Activated naive CD8-positive, alpha-beta T cell treated with anti-CD3 and anti-CD28 coated beads, Interleukin-2, amount 50 U/mL, for 24 hours (primary cell): ENCODE results near the gene SERPINB2.
"Not testable (repeated sequence)": the region's sequence is repeated elsewhere in the genome, so short reads cannot be mapped to it uniquely, and the experiment has no call there.

ENCODE experiments used
- ATAC-seq: fragments of 150-1000 bp; cut with Tn5 transposase; one replicate; pipeline ENCODE4 v1.10.0; 2021
- DNase-seq: peaks from one replicate; pipeline ENCODE4 v3.0.0; 2021
- H3K27ac Mint-ChIP-seq: one replicate; pipeline ENCODE4 v1.8.0; 2021; ENCODE audit warnings: mild to moderate bottlenecking, mixed read lengths
- H3K27me3 Mint-ChIP-seq: one replicate; pipeline ENCODE4 v1.8.0; 2021; ENCODE audit warnings: mixed read lengths
- H3K36me3 Mint-ChIP-seq: one replicate; pipeline ENCODE4 v1.8.0; 2021; ENCODE audit warnings: low read depth, mixed read lengths
- H3K4me1 Mint-ChIP-seq: one replicate; pipeline ENCODE4 v1.8.0; 2021; ENCODE audit warnings: mixed read lengths
- H3K4me3 Mint-ChIP-seq: one replicate; pipeline ENCODE4 v1.8.0; 2021; ENCODE audit warnings: mild to moderate bottlenecking, moderate library complexity, mixed read lengths
- H3K9me3 Mint-ChIP-seq: one replicate; pipeline ENCODE4 v1.8.0; 2021; ENCODE audit warnings: mixed read lengths

The SERPINB2 gene

GRCh38 chr18:63899206-63899605 lies 11.7 kb downstream of the SERPINB2 start:
- ATAC-seq (no peak), DNase-seq (no peak)
- no peak overlapping the region for H3K4me3 Mint-ChIP-seq
- H3K4me1 Mint-ChIP-seq, result no peaks in the 10 kb centered on the region
- no peak overlapping the region for H3K27ac Mint-ChIP-seq
- H3K9me3 Mint-ChIP-seq, result no peaks in the 10 kb centered on the region
- no peaks in the 10 kb centered on the region for H3K36me3 Mint-ChIP-seq
- peaks cover 9% of the 10 kb centered on the region for H3K27me3 Mint-ChIP-seq

- DNase-seq, result no peak
- no peaks in the 10 kb centered on the region for H3K36me3 Mint-ChIP-seq
- peaks cover 10% of the 10 kb centered on the region for H3K27me3 Mint-ChIP-seq
- no peaks in the 10 kb centered on the region for H3K9me3 Mint-ChIP-seq
- H3K27ac Mint-ChIP-seq, result no peak overlapping the region
- ATAC-seq, result no peak
- H3K4me3 Mint-ChIP-seq, result no peak overlapping the region
- peaks cover 6% of the 10 kb centered on the region for H3K4me1 Mint-ChIP-seq
Observed at GRCh38 chr18:63903851-63904570, 16.5 kb downstream of the SERPINB2 start.

GRCh38 chr18:63904694-63905093 lies 17.2 kb downstream of the SERPINB2 start:
- no peaks in the 10 kb centered on the region for H3K36me3 Mint-ChIP-seq
- H3K27ac Mint-ChIP-seq, result no peak overlapping the region
- H3K27me3 Mint-ChIP-seq, result peaks cover 9% of the 10 kb centered on the region
- DNase-seq (no peak), ATAC-seq (no peak)
- H3K4me3 Mint-ChIP-seq, result no peak overlapping the region
- H3K4me1 Mint-ChIP-seq, result peaks cover 6% of the 10 kb centered on the region
- no peaks in the 10 kb centered on the region for H3K9me3 Mint-ChIP-seq

- Mint-ChIP-seq H3K27me3 (peaks cover 7% of the 10 kb centered on the region), H3K27ac (no peak overlapping the region), H3K4me3 (no peak overlapping the region), H3K36me3 (no peaks in the 10 kb centered on the region), H3K4me1 (peaks cover 6% of the 10 kb centered on the region), H3K9me3 (no peaks in the 10 kb centered on the region)
- ATAC-seq (no peak), DNase-seq (no peak)
Observed at GRCh38 chr18:63905361-63905760, 17.9 kb downstream of the SERPINB2 start.

- Mint-ChIP-seq H3K36me3 (no peaks in the 10 kb centered on the region), H3K4me3 (no peak overlapping the region), H3K27ac (no peak overlapping the region), H3K27me3 (peaks cover 9% of the 10 kb centered on the region), H3K4me1 (peaks cover 6% of the 10 kb centered on the region), H3K9me3 (no peaks in the 10 kb centered on the region)
- ATAC-seq (no peak), DNase-seq (no peak)
Observed at GRCh38 chr18:63906056-63906455, 18.6 kb downstream of the SERPINB2 start.

- ATAC-seq, result no peak
- Mint-ChIP-seq H3K27me3 (peaks cover 19% of the 10 kb centered on the region), H3K27ac (no peak within 1 kb of the TSS), H3K4me1 (peaks cover 6% of the 10 kb centered on the region), H3K36me3 (no peaks in the 10 kb centered on the region), H3K9me3 (no peaks in the 10 kb centered on the region), H3K4me3 (no peak within 1 kb of the TSS)
- no peak for DNase-seq
Observed at GRCh38 chr18:63907664-63908063, 20.2 kb downstream of the SERPINB2 start, which contains the start of gene SERPINB10. SERPINB10 (plus strand) TSS chr18:63907958; CDS start chr18:63915511, 7,553 bp downstream.

- Mint-ChIP-seq H3K36me3 (no peaks in the 10 kb centered on the region), H3K27me3 (peaks cover 25% of the 10 kb centered on the region), H3K4me3 (no peak overlapping the region), H3K27ac (no peak overlapping the region), H3K9me3 (no peaks in the 10 kb centered on the region), H3K4me1 (peaks cover 6% of the 10 kb centered on the region)
- DNase-seq (no peak), ATAC-seq (peak; percentile 33)
Observed at GRCh38 chr18:63908858-63909257, 21.4 kb downstream of the SERPINB2 start.

GRCh38 chr18:63909870-63910269 lies 22.4 kb downstream of the SERPINB2 start:
- H3K4me3 Mint-ChIP-seq, result no peak overlapping the region
- ATAC-seq, result no peak
- peaks cover 30% of the 10 kb centered on the region for H3K27me3 Mint-ChIP-seq
- H3K36me3 Mint-ChIP-seq, result no peaks in the 10 kb centered on the region
- H3K27ac Mint-ChIP-seq, result no peak overlapping the region
- no peak for DNase-seq
- no peaks in the 10 kb centered on the region for H3K9me3 Mint-ChIP-seq
- H3K4me1 Mint-ChIP-seq, result peaks cover 6% of the 10 kb centered on the region

- Mint-ChIP-seq H3K36me3 (no peaks in the 10 kb centered on the region), H3K9me3 (no peaks in the 10 kb centered on the region), H3K27ac (no peak overlapping the region), H3K4me1 (no peaks in the 10 kb centered on the region), H3K4me3 (no peak overlapping the region), H3K27me3 (peaks cover 29% of the 10 kb centered on the region)
- ATAC-seq (no peak), DNase-seq (no peak)
Observed at GRCh38 chr18:63917817-63918216, 30.3 kb downstream of the SERPINB2 start.

GRCh38 chr18:63922049-63922448 lies 34.5 kb downstream of the SERPINB2 start:
- no peaks in the 10 kb centered on the region for H3K36me3 Mint-ChIP-seq
- H3K27ac Mint-ChIP-seq, result no peak overlapping the region
- no peak for DNase-seq
- peaks cover 22% of the 10 kb centered on the region for H3K27me3 Mint-ChIP-seq
- no peak for ATAC-seq
- H3K4me1 Mint-ChIP-seq, result no peaks in the 10 kb centered on the region
- H3K4me3 Mint-ChIP-seq, result no peak overlapping the region
- no peaks in the 10 kb centered on the region for H3K9me3 Mint-ChIP-seq

- Mint-ChIP-seq H3K4me1 (no peaks in the 10 kb centered on the region), H3K36me3 (no peaks in the 10 kb centered on the region), H3K27me3 (peaks cover 23% of the 10 kb centered on the region), H3K4me3 (no peak overlapping the region), H3K9me3 (no peaks in the 10 kb centered on the region), H3K27ac (no peak overlapping the region)
- DNase-seq (no peak), ATAC-seq (no peak)
Observed at GRCh38 chr18:63924551-63924950, 37.0 kb downstream of the SERPINB2 start.

- H3K36me3 Mint-ChIP-seq, result no peaks in the 10 kb centered on the region
- no peak overlapping the region for H3K4me3 Mint-ChIP-seq
- ATAC-seq (no peak), DNase-seq (no peak)
- H3K27me3 Mint-ChIP-seq, result peaks cover 26% of the 10 kb centered on the region
- no peaks in the 10 kb centered on the region for H3K9me3 Mint-ChIP-seq
- H3K27ac Mint-ChIP-seq, result no peak overlapping the region
- no peaks in the 10 kb centered on the region for H3K4me1 Mint-ChIP-seq
Observed at GRCh38 chr18:63928331-63928730, 40.8 kb downstream of the SERPINB2 start.

- not testable (repeated sequence) for H3K36me3 Mint-ChIP-seq, DNase-seq, H3K4me1 Mint-ChIP-seq, ATAC-seq, H3K4me3 Mint-ChIP-seq, H3K27ac Mint-ChIP-seq, H3K9me3 Mint-ChIP-seq
- H3K27me3 Mint-ChIP-seq, result peaks cover 26% of the 10 kb centered on the region
Observed at GRCh38 chr18:63929369-63929768, 41.9 kb downstream of the SERPINB2 start.

GRCh38 chr18:63930773-63931354 lies 43.4 kb downstream of the SERPINB2 start:
- ATAC-seq (no peak), DNase-seq (no peak)
- no peaks in the 10 kb centered on the region for H3K36me3 Mint-ChIP-seq
- no peak overlapping the region for H3K4me3 Mint-ChIP-seq
- no peaks in the 10 kb centered on the region for H3K4me1 Mint-ChIP-seq
- H3K9me3 Mint-ChIP-seq, result no peaks in the 10 kb centered on the region
- H3K27me3 Mint-ChIP-seq, result peaks cover 33% of the 10 kb centered on the region
- H3K27ac Mint-ChIP-seq, result no peak overlapping the region

- ATAC-seq (peak; percentile 97), DNase-seq (peak; percentile 74)
- no peak overlapping the region for H3K27ac Mint-ChIP-seq
- H3K27me3 Mint-ChIP-seq, result peaks cover 20% of the 10 kb centered on the region
- no peaks in the 10 kb centered on the region for H3K9me3 Mint-ChIP-seq
- no peaks in the 10 kb centered on the region for H3K36me3 Mint-ChIP-seq
- peak overlapping the region; percentile 67 for H3K4me3 Mint-ChIP-seq
- H3K4me1 Mint-ChIP-seq, result no peaks in the 10 kb centered on the region
Observed at GRCh38 chr18:63936156-63936931, 48.8 kb downstream of the SERPINB2 start.
